ENCODE results near the gene ZC2HC1B.

Gene ZC2HC1B

DNA sequence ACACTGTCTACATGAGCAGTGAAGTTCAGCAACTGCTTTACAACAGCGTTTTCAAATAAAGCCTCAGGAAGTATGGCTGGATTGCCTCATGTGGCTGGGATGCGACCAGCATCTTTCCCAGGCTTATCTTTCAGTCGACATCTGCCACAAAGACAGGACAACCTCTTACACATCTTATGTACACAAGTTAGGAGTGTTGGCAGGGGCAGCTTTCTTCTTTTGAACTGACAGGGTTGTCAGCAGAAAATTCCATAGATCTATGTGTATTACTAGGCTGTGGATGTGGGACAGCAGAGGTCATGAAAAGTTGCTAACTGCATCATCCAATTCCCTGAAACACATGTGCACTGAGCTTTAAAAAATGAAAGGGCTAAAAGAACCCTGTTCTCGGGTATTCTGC, 95.7 kb downstream of the ZC2HC1B start:
- Histone ChIP-seq H3F3A (ENCODE audit: control insufficient read depth, insufficient read depth) (no peaks in the 10 kb centered on the region), H3K36me3 (ENCODE audit: control insufficient read depth, low read length) (no peaks in the 10 kb centered on the region), H3K9me2 (replicated peaks; ENCODE audit: control insufficient read depth, low read length) (no peaks in the 10 kb centered on the region), H4K20me1 (ENCODE audit: control insufficient read depth, insufficient read depth, low read depth, low read length) (no peaks in the 10 kb centered on the region), H3K9me3 (ENCODE audit: control insufficient read depth, insufficient read depth, low read length) (no peaks in the 10 kb centered on the region), H3K4me1 (ENCODE audit: control insufficient read depth, low read length) (no peaks in the 10 kb centered on the region), H3K4me2 (ENCODE audit: low read length) (no peak overlapping the region), H3K4me3 (ENCODE audit: low read length) (no peak overlapping the region), H3K27me3 (ENCODE audit: control insufficient read depth, low read length) (no peaks in the 10 kb centered on the region), H3K27ac (ENCODE audit: low read depth, low read length) (no peak overlapping the region), H3K79me2 (ENCODE audit: control insufficient read depth, low read length) (no peaks in the 10 kb centered on the region)
- no peak for TF ChIP-seq EZH2phosphoT487 (IDR thresholded peaks at IDR 0.05; ENCODE audit: borderline replicate concordance, low read length)
- no peak for TF ChIP-seq CTCF (IDR thresholded peaks at IDR 0.05; ENCODE audit: low read depth, low read length, poor library complexity, severe bottlenecking)

DNA sequence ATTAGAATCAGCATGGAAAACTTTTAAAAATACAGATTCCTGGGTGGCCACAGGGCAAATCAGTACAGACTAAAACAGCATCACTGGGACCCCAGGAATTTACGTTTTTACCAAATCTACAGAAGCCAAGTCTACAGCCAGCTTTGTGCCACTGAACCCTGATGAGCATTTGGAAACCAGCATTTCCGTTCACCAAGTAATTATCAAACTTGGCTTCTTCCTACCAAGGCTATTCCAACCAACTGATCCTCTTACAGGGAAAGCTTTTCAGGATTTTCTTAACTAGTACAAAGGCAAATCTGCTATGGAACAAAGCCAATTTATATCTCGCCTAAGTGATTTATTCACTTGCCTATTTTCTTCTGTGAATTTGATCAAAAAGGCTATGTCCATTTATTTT, 96.8 kb downstream of the ZC2HC1B start:
- Histone ChIP-seq H3K4me3 (ENCODE audit: low read length) (no peak overlapping the region), H3F3A (ENCODE audit: control insufficient read depth, insufficient read depth) (no peaks in the 10 kb centered on the region), H3K27me3 (ENCODE audit: control insufficient read depth, low read length) (no peaks in the 10 kb centered on the region), H4K20me1 (ENCODE audit: control insufficient read depth, insufficient read depth, low read depth, low read length) (no peaks in the 10 kb centered on the region), H3K9me2 (replicated peaks; ENCODE audit: control insufficient read depth, low read length) (no peaks in the 10 kb centered on the region), H3K79me2 (ENCODE audit: control insufficient read depth, low read length) (no peaks in the 10 kb centered on the region), H3K4me2 (ENCODE audit: low read length) (no peak overlapping the region), H3K4me1 (ENCODE audit: control insufficient read depth, low read length) (no peaks in the 10 kb centered on the region), H3K27ac (ENCODE audit: low read depth, low read length) (no peak overlapping the region), H3K9me3 (ENCODE audit: control insufficient read depth, insufficient read depth, low read length) (no peaks in the 10 kb centered on the region), H3K36me3 (ENCODE audit: control insufficient read depth, low read length) (no peaks in the 10 kb centered on the region)
- no peak for TF ChIP-seq CTCF (IDR thresholded peaks at IDR 0.05; ENCODE audit: low read depth, low read length, poor library complexity, severe bottlenecking)
- TF ChIP-seq EZH2phosphoT487 (IDR thresholded peaks at IDR 0.05; ENCODE audit: borderline replicate concordance, low read length): no peak

- no peaks in the 10 kb centered on the region for H3K27me3 ChIP-seq (ENCODE audit: control insufficient read depth, low read length)
- H3K9me3 ChIP-seq (ENCODE audit: control insufficient read depth, insufficient read depth, low read length): no peaks in the 10 kb centered on the region
- no peak overlapping the region for H3K27ac ChIP-seq (ENCODE audit: low read depth, low read length)
- TF ChIP-seq EZH2phosphoT487 (IDR thresholded peaks at IDR 0.05; ENCODE audit: borderline replicate concordance, low read length) (no peak), CTCF (IDR thresholded peaks at IDR 0.05; ENCODE audit: low read depth, low read length, poor library complexity, severe bottlenecking) (no peak)
- no peak overlapping the region for H3K4me3 ChIP-seq (ENCODE audit: low read length)
- H3K9me2 ChIP-seq (replicated peaks; ENCODE audit: control insufficient read depth, low read length): no peaks in the 10 kb centered on the region
- H4K20me1 ChIP-seq (ENCODE audit: control insufficient read depth, insufficient read depth, low read depth, low read length): no peaks in the 10 kb centered on the region
- H3K36me3 ChIP-seq (ENCODE audit: control insufficient read depth, low read length): no peaks in the 10 kb centered on the region
- H3K79me2 ChIP-seq (ENCODE audit: control insufficient read depth, low read length): no peaks in the 10 kb centered on the region
- no peaks in the 10 kb centered on the region for H3F3A ChIP-seq (ENCODE audit: control insufficient read depth, insufficient read depth)
- no peaks in the 10 kb centered on the region for H3K4me1 ChIP-seq (ENCODE audit: control insufficient read depth, low read length)
- no peak overlapping the region for H3K4me2 ChIP-seq (ENCODE audit: low read length)
These were observed 97.9 kb downstream of the ZC2HC1B start for GRCh38 chr6:143961886-143962878.

Data from DOHH2 (cell line).